K562 (cell line): ENCODE results near the gene RDH16. TPM values are rescaled to one million over a fixed set of nuclear protein-coding genes. Genes with fewer than 3 reads are reported as not detected.

Experiments
- ARNT ChIP-seq, 2 experiments: fragments of 450-650 bp; IDR thresholded peaks; 2 replicates each; pipeline ENCODE4 v1.6.1; 2016; ENCODE audit warnings: mild to moderate bottlenecking in 1 of 2
- HDAC3 ChIP-seq: fragments of 450-650 bp; IDR thresholded peaks from 2 replicates; pipeline ENCODE4 v1.6.1; 2018; ENCODE audit warnings: borderline replicate concordance, mild to moderate bottlenecking, moderate library complexity; ENCODE audit not compliant: partially characterized antibody
- MAFF ChIP-seq: IDR thresholded peaks from 2 replicates; pipeline ENCODE4 v1.6.1; 2012; ENCODE audit warnings: low read length, improper control_type of control experiment
- NFIX ChIP-seq: fragments of 250-450 bp; sonication (Bioruptor Pico); IDR thresholded peaks from 2 replicates; pipeline ENCODE4 v1.4.0; 2020; ENCODE audit warnings: low read depth, mild to moderate bottlenecking, moderate library complexity
- NKRF ChIP-seq: fragments of 450-650 bp; IDR thresholded peaks from 2 replicates; pipeline ENCODE4 v1.6.1; 2016; ENCODE audit warnings: borderline replicate concordance
- POLR3A ChIP-seq: IDR thresholded peaks from 2 replicates; pipeline ENCODE4 v1.6.1; 2011; ENCODE audit warnings: borderline replicate concordance, mild to moderate bottlenecking, moderate library complexity; ENCODE audit not compliant: insufficient read length, insufficient read depth; ENCODE audit errors: extremely low read depth
- SLC30A9 ChIP-seq: fragments of 250-450 bp; sonication (Bioruptor Pico); IDR thresholded peaks from 2 replicates; pipeline ENCODE4 v1.8.0; 2022; ENCODE audit warnings: mild to moderate bottlenecking, moderate library complexity
- U2AF2 ChIP-seq: fragments of 200-400 bp; formaldehyde crosslinking; optimal IDR thresholded peaks from 2 replicates; pipeline ENCODE3; 2017; ENCODE audit warnings: low read depth, mild to moderate bottlenecking, low read length
- USF1 ChIP-seq: sonication (generic); formaldehyde crosslinking; IDR thresholded peaks from 2 replicates; pipeline ENCODE4 v1.9.0; 2022; ENCODE audit warnings: mild to moderate bottlenecking, missing genetic modification reagents
- ZKSCAN1 ChIP-seq: fragments of 150-350 bp; IDR thresholded peaks from 2 replicates; pipeline ENCODE4 v1.6.1; 2016; ENCODE audit warnings: low read depth, low read length
- ZNF586 ChIP-seq: fragments of 450-650 bp; formaldehyde crosslinking; conservative IDR thresholded peaks from 2 replicates; pipeline ENCODE4 v1.4.0; 2020; ENCODE audit warnings: mild to moderate bottlenecking, moderate library complexity
- ZNF717 ChIP-seq: fragments of 250-450 bp; sonication (Bioruptor Pico); IDR thresholded peaks from 2 replicates; pipeline ENCODE4 v1.5.0; 2021
- ZNF766 ChIP-seq: fragments of 200-800 bp; sonication (Bioruptor generic); conservative IDR thresholded peaks from 2 replicates; pipeline ENCODE4 v1.6.1; 2016; ENCODE audit warnings: missing genetic modification characterization, missing compliant biosample characterization
- polyA plus RNA-seq, 8 experiments: library from polyadenylated mRNA; depleted of rRNA in 4 of 8; stranded (reverse) in 5 of 8; unstranded in 3 of 8; fragments of >200 nt; fragmentation: Nextera tagmentation in 2 of 8; fragmentation: Illumina TruSeq in 1 of 8; extraction: Ambion mirVana in 2 of 8; extraction: Trizol in 1 of 8; gene quantifications; 2 replicates each; pipeline versions ENCODE4 v1.2.1 to v1.2.3, GENCODE V29; 2011 to 2014; ENCODE audit warnings: inconsistent platforms in 1 of 8, missing spikeins in 1 of 8
- total RNA-seq, 7 experiments: library from RNA; depleted of rRNA in 6 of 7; stranded (reverse); fragments of >200 nt in 6 of 7; fragmentation: Illumina TruSeq in 2 of 7; extraction: Trizol in 2 of 7; gene quantifications; 2 replicates each; pipeline versions ENCODE4 v1.2.1 to v1.2.3, GENCODE V29; 2011 to 2021; ENCODE audit warnings: low replicate concordance in 1 of 7

Gene RDH16
- total and polyA plus RNA-seq, 9 of the 15 experiments (the other 6 are each of a cell fraction or from before 2014, with no cell fraction given): 0.11 to 0.52 (median 0.22) TPM; not detected in 1

- TF ChIP-seq HDAC3 (no peak), ZNF766 (CRISPR knock-in tag) (peak; percentile 100), ZKSCAN1 (no peak), NKRF (no peak), ZNF586 (CRISPR knock-in tag) (no peak), MAFF (no peak), NFIX (CRISPR knock-in tag) (no peak), U2AF2 (no peak), ZNF717 (no peak), ARNT (IDR thresholded peaks at IDR 0.05) (no peak), POLR3A (no peak), USF1 (CRISPR knock-in tag) (no peak), SLC30A9 (no peak)
- TF ChIP-seq, all 486 proteins: peak for 37
Observed at GRCh38 chr12:56987551-56988053, 30.2 kb upstream of the RDH16 start (continued).
